Keratinocyte (primary cell): Measurements from ENCODE around the gene SLC13A1. TPM values are rescaled to one million over a fixed set of nuclear protein-coding genes. Genes with fewer than 3 reads are reported as not detected.

Experiments used
- DNase-seq: peaks from one replicate; pipeline ENCODE4 v3.0.0-alpha.2; 2011; ENCODE audit warnings: low read depth, missing footprints, low spot score
- FAIRE-seq: peaks from 2 replicates; lab custom pipeline; 2011; peaks lifted over from hg19 to GRCh38; lab: Jason Lieb, UNC
- H2AFZ ChIP-seq: 2 replicates; pipeline ENCODE4 v1.6.0; 2012; ENCODE audit warnings: low read length, control low read depth, inconsistent platforms; ENCODE audit not compliant: control insufficient read depth
- H3K27ac ChIP-seq: 2 replicates; pipeline ENCODE4 v1.5.1; 2011; ENCODE audit warnings: low read length; ENCODE audit not compliant: control insufficient read depth, insufficient read depth
- H3K27me3 ChIP-seq: 3 replicates; pipeline ENCODE4 v1.6.0; 2011; ENCODE audit warnings: low read length; ENCODE audit not compliant: control insufficient read depth, insufficient read depth; ENCODE audit errors: extremely low read depth
- H3K36me3 ChIP-seq, 2 experiments: 2 replicates in 1 of 2; 3 replicates in 1 of 2; pipeline ENCODE4 v1.5.1; 2011; ENCODE audit warnings: low read length in 2 of 2, mild to moderate bottlenecking in 1 of 2; ENCODE audit not compliant: control insufficient read depth in 2 of 2, insufficient read depth in 2 of 2; ENCODE audit errors: extremely low read depth in 1 of 2
- H3K4me1 ChIP-seq: 3 replicates; pipeline ENCODE4 v1.5.1; 2011; ENCODE audit warnings: low read length; ENCODE audit not compliant: control insufficient read depth, insufficient read depth; ENCODE audit errors: extremely low read depth
- H3K4me2 ChIP-seq: 3 replicates; pipeline ENCODE4 v1.6.0; 2011; ENCODE audit warnings: low read depth, low read length; ENCODE audit not compliant: control insufficient read depth, insufficient read depth; ENCODE audit errors: extremely low read depth
- H3K4me3 ChIP-seq, 3 experiments: fragments of 200-600 bp in 1 of 3; sonication (generic) in 1 of 3; 2 replicates in 2 of 3; 3 replicates in 1 of 3; pipeline ENCODE4 v1.5.1; 2011 to 2016; ENCODE audit warnings: low read length in 3 of 3, mild to moderate bottlenecking in 3 of 3, control low read depth in 2 of 3, inconsistent platforms in 1 of 3, low read depth in 1 of 3, mixed read lengths in 1 of 3, mixed run types in 1 of 3, moderate library complexity in 1 of 3; ENCODE audit not compliant: control insufficient read depth in 2 of 3, insufficient read depth in 2 of 3; ENCODE audit errors: extremely low read depth in 1 of 3
- H3K79me2 ChIP-seq: 2 replicates; pipeline ENCODE4 v1.6.0; 2012; ENCODE audit warnings: low read length; ENCODE audit not compliant: control insufficient read depth, insufficient read depth
- H3K9ac ChIP-seq: 3 replicates; pipeline ENCODE4 v1.6.0; 2011; ENCODE audit warnings: low read length; ENCODE audit not compliant: control insufficient read depth, insufficient read depth; ENCODE audit errors: extremely low read depth
- H3K9me1 ChIP-seq: 3 replicates; pipeline ENCODE4 v1.6.0; 2011; ENCODE audit warnings: low read length; ENCODE audit not compliant: control insufficient read depth, insufficient read depth; ENCODE audit errors: extremely low read depth
- H3K9me3 ChIP-seq: 2 replicates; pipeline ENCODE4 v1.5.1; 2012; ENCODE audit warnings: low read depth, low read length; ENCODE audit not compliant: control insufficient read depth
- H4K20me1 ChIP-seq: 3 replicates; pipeline ENCODE4 v1.6.0; 2011; ENCODE audit warnings: low read length; ENCODE audit not compliant: control insufficient read depth, insufficient read depth; ENCODE audit errors: extremely low read depth
- EZH2 ChIP-seq: IDR thresholded peaks from one replicate; pipeline ENCODE4 v1.6.1; 2012; ENCODE audit warnings: inconsistent platforms, mild to moderate bottlenecking, low read length, moderate library complexity
- dilution Hi-C: fragments of 300-500 bp; cut with MboI; formaldehyde crosslinking; loops from one replicate; pipeline ENCODE4 v1.7.0; 2020; ENCODE audit warnings: low sequenced_read_pairs; ENCODE audit not compliant: extremely low pct_ligation_motif_present
- polyA plus RNA-seq, 5 experiments: library from polyadenylated mRNA; depleted of rRNA in 3 of 5; stranded (reverse) in 3 of 5; stranded (forward) in 1 of 5; unstranded in 1 of 5; fragments of >200 nt; gene quantifications; 1 replicate in 1 of 5; 2 replicates in 3 of 5; 3 replicates in 1 of 5; pipeline versions ENCODE4 v1.2.1 to v1.2.3, GENCODE V29; 2011 to 2012; ENCODE audit warnings: missing spikeins in 2 of 5, low read depth in 1 of 5, low replicate concordance in 1 of 5
- TF ChIP-seq, protein P1 (sequence below), 3 experiments: IDR thresholded peaks in 1 of 3; conservative IDR thresholded peaks in 1 of 3; optimal IDR thresholded peaks in 1 of 3; 2 replicates in 2 of 3; 3 replicates in 1 of 3; pipeline versions ENCODE3 to v1.5.1; 2011; ENCODE audit warnings: low read length in 3 of 3, mild to moderate bottlenecking in 3 of 3, moderate library complexity in 2 of 3, control low read depth in 1 of 3, inconsistent platforms in 1 of 3; ENCODE audit not compliant: insufficient read depth in 2 of 3; ENCODE audit errors: extremely low read depth in 1 of 3

SLC13A1 gene
- polyA plus RNA-seq, 1 donor (not counting 4 experiments of a cell fraction or from before 2014, with no cell fraction given), result not detected

DNA sequence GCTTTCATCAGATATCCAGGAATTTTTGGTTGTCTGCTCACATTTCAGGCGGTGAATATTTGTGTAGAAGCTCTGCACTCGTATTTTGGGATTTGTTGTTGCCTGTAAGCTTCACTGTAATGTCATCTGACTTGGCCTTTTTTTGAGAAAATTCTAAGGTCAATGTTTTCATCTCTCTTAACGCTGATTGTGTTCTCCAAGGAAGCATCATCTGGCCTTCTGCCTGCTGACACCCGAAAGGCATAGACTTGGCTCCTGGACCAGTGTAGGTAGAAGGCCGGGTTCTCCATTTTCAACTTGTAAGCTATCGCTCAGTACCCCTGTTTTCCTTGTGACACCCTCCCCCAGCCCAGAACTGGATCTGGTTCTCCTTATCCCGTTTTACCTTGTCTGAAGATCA lies 44.2 kb downstream of the SLC13A1 start:
- H3K4me1 ChIP-seq, result no peaks in the 10 kb centered on the region
- TF ChIP-seq, protein P1, sequence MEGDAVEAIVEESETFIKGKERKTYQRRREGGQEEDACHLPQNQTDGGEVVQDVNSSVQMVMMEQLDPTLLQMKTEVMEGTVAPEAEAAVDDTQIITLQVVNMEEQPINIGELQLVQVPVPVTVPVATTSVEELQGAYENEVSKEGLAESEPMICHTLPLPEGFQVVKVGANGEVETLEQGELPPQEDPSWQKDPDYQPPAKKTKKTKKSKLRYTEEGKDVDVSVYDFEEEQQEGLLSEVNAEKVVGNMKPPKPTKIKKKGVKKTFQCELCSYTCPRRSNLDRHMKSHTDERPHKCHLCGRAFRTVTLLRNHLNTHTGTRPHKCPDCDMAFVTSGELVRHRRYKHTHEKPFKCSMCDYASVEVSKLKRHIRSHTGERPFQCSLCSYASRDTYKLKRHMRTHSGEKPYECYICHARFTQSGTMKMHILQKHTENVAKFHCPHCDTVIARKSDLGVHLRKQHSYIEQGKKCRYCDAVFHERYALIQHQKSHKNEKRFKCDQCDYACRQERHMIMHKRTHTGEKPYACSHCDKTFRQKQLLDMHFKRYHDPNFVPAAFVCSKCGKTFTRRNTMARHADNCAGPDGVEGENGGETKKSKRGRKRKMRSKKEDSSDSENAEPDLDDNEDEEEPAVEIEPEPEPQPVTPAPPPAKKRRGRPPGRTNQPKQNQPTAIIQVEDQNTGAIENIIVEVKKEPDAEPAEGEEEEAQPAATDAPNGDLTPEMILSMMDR (optimal IDR thresholded peaks at IDR 0.05 in 1 of 3, IDR thresholded peaks at IDR 0.05 in 1 of 3, conservative IDR thresholded peaks at IDR 0.05 in 1 of 3; ENCODE audit: extremely low read depth in 1 of 3, insufficient read depth in 2 of 3, low read length in 3 of 3), result no peak
- TF ChIP-seq EZH2, result no peak

DNA sequence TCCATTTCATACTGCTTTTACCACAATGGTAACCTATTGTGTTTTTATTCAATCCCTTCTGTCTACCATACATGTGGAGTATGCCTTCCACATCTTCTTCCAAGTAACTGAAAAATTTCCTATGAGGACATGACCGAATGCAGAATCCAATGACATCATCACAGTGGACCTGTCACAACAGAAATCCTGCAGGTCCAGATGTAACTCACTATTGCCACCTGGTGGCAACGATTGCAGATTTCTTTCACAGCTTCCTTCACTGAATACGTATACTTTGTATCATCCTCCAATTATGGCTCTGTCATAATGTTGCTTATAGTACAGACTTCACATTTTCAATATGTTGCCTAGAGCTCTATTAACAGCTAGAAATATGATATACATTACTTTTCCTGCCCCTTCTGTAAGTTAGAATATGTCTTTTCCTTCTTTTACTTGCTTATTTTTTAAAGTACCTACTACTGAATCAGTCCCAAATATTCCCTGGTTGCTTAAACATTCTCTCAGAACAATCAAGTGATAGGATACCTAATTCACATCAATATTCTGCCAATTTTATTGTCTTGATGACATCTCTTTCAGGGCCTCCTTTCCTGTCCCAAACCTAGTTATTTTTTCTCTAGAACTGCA lies 45.4 kb downstream of the SLC13A1 start:
- Histone ChIP-seq H3K79me2 (no peaks in the 10 kb centered on the region), H3K36me3 (no peaks in the 10 kb centered on the region), H3K9me3 (no peaks in the 10 kb centered on the region), H4K20me1 (no peaks in the 10 kb centered on the region), H3K27me3 (no peaks in the 10 kb centered on the region), H3K27ac (no peak overlapping the region), H3K9ac (no peak overlapping the region), H3K9me1 (no peaks in the 10 kb centered on the region), H3K4me3 (no peak overlapping the region), H3K4me2 (no peak overlapping the region), H2AFZ (no peak overlapping the region), H3K4me1 (no peaks in the 10 kb centered on the region)
- peak; percentile 45 for DNase-seq
- FAIRE-seq, result peak; percentile 83
- TF ChIP-seq, protein P1 (optimal IDR thresholded peaks at IDR 0.05 in 1 of 3, IDR thresholded peaks at IDR 0.05 in 1 of 3, conservative IDR thresholded peaks at IDR 0.05 in 1 of 3; ENCODE audit: extremely low read depth in 1 of 3, insufficient read depth in 2 of 3, low read length in 3 of 3), result peak; percentile 55 to 76 (median 74)
- TF ChIP-seq EZH2, result no peak
- dilution Hi-C loops, result no loop called here

More for the DNA sequence above, 44.2 kb downstream of the SLC13A1 start:
- no peak overlapping the region for H3K27ac ChIP-seq
- no peak overlapping the region for H3K4me3 ChIP-seq
- FAIRE-seq, result no peak
- no peaks in the 10 kb centered on the region for H3K9me3 ChIP-seq
- H3K4me2 ChIP-seq, result no peak overlapping the region
- dilution Hi-C loops, result no loop called here
- H3K9me1 ChIP-seq, result no peaks in the 10 kb centered on the region
- no peak overlapping the region for H2AFZ ChIP-seq
- no peaks in the 10 kb centered on the region for H3K79me2 ChIP-seq
- no peaks in the 10 kb centered on the region for H4K20me1 ChIP-seq
- DNase-seq, result no peak
- no peaks in the 10 kb centered on the region for H3K27me3 ChIP-seq
- no peaks in the 10 kb centered on the region for H3K36me3 ChIP-seq
- no peak overlapping the region for H3K9ac ChIP-seq
